Stomach (tissue), 19 donors: ENCODE data around the gene IQCF5. TPM values are rescaled to one million over a fixed set of nuclear protein-coding genes. Genes with fewer than 3 reads are reported as not detected.

Experiments
- DNase-seq, 2 donors: peaks; one replicate each; pipeline versions ENCODE4 v3.0.0 to v3.0.0-alpha.2; 2013 to 2019
- H3K27ac ChIP-seq, 5 donors: fragments of 200-600 bp in 4 of 5; sonication (generic) in 4 of 5; one replicate each; pipeline ENCODE4 v1.5.1; 2013 to 2019; ENCODE audit warnings: mild to moderate bottlenecking in 1 of 5, moderate library complexity in 1 of 5
- H3K27me3 ChIP-seq, 3 donors: fragments of 200-600 bp; sonication (generic); one replicate each; pipeline ENCODE4 v1.5.1; 2017 to 2019; ENCODE audit warnings: mixed run types in 1 of 3
- H3K36me3 ChIP-seq, 4 donors: fragments of 200-600 bp; sonication (generic); 1 replicate in 3 of 4; 2 replicates in 1 of 4; pipeline ENCODE4 v1.5.1; 2016 to 2019
- H3K4me1 ChIP-seq, 4 donors: fragments of 200-600 bp; sonication (generic); one replicate each; pipeline ENCODE4 v1.5.1; 2016 to 2019
- H3K4me3 ChIP-seq, 4 donors: fragments of 200-600 bp; sonication (generic) in 3 of 4; one replicate each; pipeline ENCODE4 v1.5.1; 2016 to 2019; ENCODE audit warnings: mild to moderate bottlenecking in 1 of 4
- H3K9me3 ChIP-seq, 4 donors: fragments of 200-600 bp; sonication (generic); one replicate each; pipeline ENCODE4 v1.5.1; 2016 to 2019
- CTCF ChIP-seq, 7 experiments: fragments of 450-650 bp in 4 of 7; fragments of 200-600 bp in 3 of 7; sonication (generic) in 3 of 7; IDR thresholded peaks; one replicate each; pipeline ENCODE4 v1.5.1; 2016 to 2019; ENCODE audit warnings: antibody characterized with exemption in 7 of 7, control low read depth in 2 of 7, mild to moderate bottlenecking in 1 of 7
- EP300 ChIP-seq: sonication (generic); formaldehyde crosslinking; IDR thresholded peaks from one replicate; pipeline ENCODE4 v1.6.1; 2017; ENCODE audit warnings: antibody characterized with exemption
- POLR2A ChIP-seq, 4 donors: fragments of 450-650 bp; IDR thresholded peaks; one replicate each; pipeline ENCODE4 v1.6.1; 2016; ENCODE audit warnings: antibody characterized with exemption in 4 of 4, control low read depth in 2 of 4, mild to moderate bottlenecking in 1 of 4, moderate library complexity in 1 of 4
- POLR2AphosphoS5 ChIP-seq, 3 donors: sonication (generic); formaldehyde crosslinking; IDR thresholded peaks; one replicate each; pipeline ENCODE4 v1.6.1; 2016; ENCODE audit warnings: antibody characterized with exemption in 3 of 3
- WGBS, 5 donors: extraction: QIAGEN DNeasy Blood & Tissue Kit in 3 of 5; methylation state at CpG; one replicate each; pipeline versions ENCODE4 v1.1.5 to v1.1.7; 2013 to 2018; 5-methylcytosine and 5-hydroxymethylcytosine counted together
- intact Hi-C: fragments of 100-400 bp; cut with DNase I; formaldehyde crosslinking; loops from one replicate; pipeline ENCODE4 v1.15.1; 2023; ENCODE audit warnings: low total_unique reads
- long read RNA-seq, 10 donors: transcript quantifications; one replicate each; lab custom pipeline, GENCODE V29; 2026
- polyA plus RNA-seq, 3 donors: library from polyadenylated mRNA; stranded (reverse); fragments of 200-250 nt; gene quantifications; one replicate each; pipeline ENCODE4 v1.2.3, GENCODE V29; 2013
- total RNA-seq, 5 donors: library from RNA; depleted of rRNA; stranded (reverse); fragments of >200 nt; gene quantifications; one replicate each; pipeline versions ENCODE4 v1.1.0 to v1.2.3, GENCODE V29; 2014 to 2016
- donor health status: healthy with polysubstance abuse.
- donor health status: Bipolar disorder and iron deficiency.
- donor health status: healthy.

IQCF5 gene
- total RNA-seq (not detected), polyA plus RNA-seq (not detected)
- long read RNA-seq, donor 1 = 0 reads
- long read RNA-seq, donor 2 = 0 reads
- long read RNA-seq, donor 3 = 0 reads
- long read RNA-seq, donor 4 = 0 reads
- long read RNA-seq, donor 5 = 0 reads
- long read RNA-seq, donor 6 = 0 reads
- long read RNA-seq, donor 7 = 0 reads
- long read RNA-seq, donor 8 = 0 reads
- long read RNA-seq, donor 9 = 0 reads
- long read RNA-seq, donor 10 = 0 reads

- WGBS, 5 donors = 76 to 87% (median 86%) methylated on average over 4 of the region's 4 CpGs
Observed at GRCh38 chr3:51875501-51875900, at the start of gene IQCF5. TSS of gene IQCF5 (minus strand) at chr3:51875601. CDS start at chr3:51875531, 70 bp downstream.

GRCh38 chr3:51921081-51921578 lies 45.7 kb upstream of the IQCF5 start:
- TF ChIP-seq POLR2AphosphoS5 (IDR thresholded peaks at IDR 0.05) (no peak), EP300 (no peak), CTCF (IDR thresholded peaks at IDR 0.05) (no peak)
- H3K4me1 ChIP-seq = no peaks in the 10 kb centered on the region
- H3K36me3 ChIP-seq = no peaks in the 10 kb centered on the region
- 74 to 77% (median 75%) methylated on average over 11 of the region's 11 CpGs for WGBS, 5 donors
- no peak overlapping the region for H3K27ac ChIP-seq
- peaks cover 0 to 6% (median 0%) of the 10 kb centered on the region in 3 donors for H3K27me3 ChIP-seq
- H3K9me3 ChIP-seq = no peaks in the 10 kb centered on the region
- intact Hi-C loops = no loop called here
- H3K4me3 ChIP-seq = no peak overlapping the region
- no peak for DNase-seq

More at GRCh38 chr3:51875501-51875900, at the start of gene IQCF5:
- H3K27ac ChIP-seq = no peak within 1 kb of the TSS
- no peak within 1 kb of the TSS for H3K4me3 ChIP-seq
- H3K9me3 ChIP-seq = no peaks in the 10 kb centered on the region
- H3K4me1 ChIP-seq = no peaks in the 10 kb centered on the region
- H3K27me3 ChIP-seq = peaks cover 0 to 11% (median 0%) of the 10 kb centered on the region in 3 donors
- H3K36me3 ChIP-seq = no peaks in the 10 kb centered on the region
- no peak for TF ChIP-seq CTCF (IDR thresholded peaks at IDR 0.05)
- no peak for TF ChIP-seq EP300
- no peak for TF ChIP-seq POLR2A (IDR thresholded peaks at IDR 0.05)
- intact Hi-C loops = no loop called here
- no peak for DNase-seq

DNA sequence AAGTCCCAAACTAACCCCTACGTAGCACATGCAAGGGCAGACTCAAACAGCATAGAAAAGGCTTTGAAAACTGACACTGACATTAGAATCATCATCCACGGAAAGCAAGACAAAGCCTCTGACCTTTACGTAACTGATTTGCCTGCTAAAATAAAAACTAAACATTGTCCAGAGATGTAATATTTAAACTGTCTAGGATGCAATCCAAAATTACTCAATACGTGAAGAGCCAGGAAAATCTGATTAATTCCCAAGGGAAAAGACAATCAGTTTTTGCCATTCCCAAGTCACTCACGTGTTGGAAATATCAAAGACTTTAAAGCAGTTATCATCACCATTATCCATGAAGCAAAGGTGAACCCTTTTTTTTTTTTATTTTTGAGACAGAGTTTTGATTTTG lies 41.0 kb upstream of the IQCF5 start:
- Histone ChIP-seq H3K4me1 (no peaks in the 10 kb centered on the region), H3K4me3 (no peak overlapping the region), H3K9me3 (no peaks in the 10 kb centered on the region), H3K27me3 (peaks cover 0 to 6% (median 0%) of the 10 kb centered on the region in 3 donors), H3K27ac (no peak overlapping the region), H3K36me3 (no peaks in the 10 kb centered on the region)
- 53 to 61% (median 54%) methylated on average over 5 of the region's 5 CpGs for WGBS, 5 donors
- intact Hi-C loops = no loop called here
- TF ChIP-seq POLR2A (IDR thresholded peaks at IDR 0.05) = no peak
- TF ChIP-seq EP300 = no peak
- no peak for TF ChIP-seq CTCF (IDR thresholded peaks at IDR 0.05)
- no peak for TF ChIP-seq POLR2AphosphoS5 (IDR thresholded peaks at IDR 0.05)
- DNase-seq = no peak

- TF ChIP-seq POLR2A (IDR thresholded peaks at IDR 0.05) (no peak), CTCF (IDR thresholded peaks at IDR 0.05) (no peak), EP300 (no peak), POLR2AphosphoS5 (IDR thresholded peaks at IDR 0.05) (no peak)
- H3K4me3 ChIP-seq = no peak overlapping the region
- WGBS, 5 donors = 72 to 82% (median 76%) methylated on average over 4 of the region's 4 CpGs
- H3K27me3 ChIP-seq = peaks cover 0 to 6% (median 0%) of the 10 kb centered on the region in 3 donors
- no peak overlapping the region for H3K27ac ChIP-seq
- H3K36me3 ChIP-seq = no peaks in the 10 kb centered on the region
- no peak for DNase-seq
- intact Hi-C loops = no loop called here
- peaks cover 0 to 40% (median 0%) of the 10 kb centered on the region in 4 donors for H3K9me3 ChIP-seq
- H3K4me1 ChIP-seq = no peaks in the 10 kb centered on the region
Observed at GRCh38 chr3:51908026-51908425, 32.6 kb upstream of the IQCF5 start.
